GM23248 (cell line): ENCODE measurements around the gene ZNF385A.

ENCODE experiments used
- EZH2 ChIP-seq: fragments of 200-600 bp; sonication (generic); IDR thresholded peaks from 2 replicates; pipeline ENCODE4 v1.6.1; 2018; ENCODE audit warnings: antibody characterized with exemption, mild to moderate bottlenecking; ENCODE audit not compliant: insufficient read depth, poor library complexity, severe bottlenecking
- EZH2phosphoT487 ChIP-seq: fragments of 200-600 bp; sonication (generic); IDR thresholded peaks from 2 replicates; pipeline ENCODE4 v1.6.1; 2018; ENCODE audit warnings: antibody characterized with exemption, moderate library complexity, mild to moderate bottlenecking, low read depth; ENCODE audit not compliant: insufficient read depth

- TF ChIP-seq EZH2phosphoT487 (no peak), EZH2 (no peak)
These were observed 63.2 kb downstream of the ZNF385A start for GRCh38 chr12:54321363-54321762.
